ENCODE data around the gene SGF29.

- TF ChIP-seq, protein P1, sequence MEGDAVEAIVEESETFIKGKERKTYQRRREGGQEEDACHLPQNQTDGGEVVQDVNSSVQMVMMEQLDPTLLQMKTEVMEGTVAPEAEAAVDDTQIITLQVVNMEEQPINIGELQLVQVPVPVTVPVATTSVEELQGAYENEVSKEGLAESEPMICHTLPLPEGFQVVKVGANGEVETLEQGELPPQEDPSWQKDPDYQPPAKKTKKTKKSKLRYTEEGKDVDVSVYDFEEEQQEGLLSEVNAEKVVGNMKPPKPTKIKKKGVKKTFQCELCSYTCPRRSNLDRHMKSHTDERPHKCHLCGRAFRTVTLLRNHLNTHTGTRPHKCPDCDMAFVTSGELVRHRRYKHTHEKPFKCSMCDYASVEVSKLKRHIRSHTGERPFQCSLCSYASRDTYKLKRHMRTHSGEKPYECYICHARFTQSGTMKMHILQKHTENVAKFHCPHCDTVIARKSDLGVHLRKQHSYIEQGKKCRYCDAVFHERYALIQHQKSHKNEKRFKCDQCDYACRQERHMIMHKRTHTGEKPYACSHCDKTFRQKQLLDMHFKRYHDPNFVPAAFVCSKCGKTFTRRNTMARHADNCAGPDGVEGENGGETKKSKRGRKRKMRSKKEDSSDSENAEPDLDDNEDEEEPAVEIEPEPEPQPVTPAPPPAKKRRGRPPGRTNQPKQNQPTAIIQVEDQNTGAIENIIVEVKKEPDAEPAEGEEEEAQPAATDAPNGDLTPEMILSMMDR (IDR thresholded peaks at IDR 0.05): no peak
- TF ChIP-seq POLR2AphosphoS5 (IDR thresholded peaks at IDR 0.05): no peak
- TF ChIP-seq POLR2A (IDR thresholded peaks at IDR 0.05): no peak
Observed at GRCh38 chr16:28590384-28591340, 36.9 kb downstream of the SGF29 start.

Data from breast epithelium (tissue), 3 donors.